NOMO-1 treated with DMSO at 0.1 percent for 48 hours (cell line): ENCODE measurements around the gene BOK.
"Not testable (repeated sequence)": the region's sequence is repeated elsewhere in the genome, so short reads cannot be mapped to it uniquely, and the experiment has no call there.

ENCODE experiments used
- DNase-seq: peaks from one replicate; lab custom pipeline; 2025; ENCODE audit not compliant: unreplicated experiment; lab: John Stamatoyannopoulos, UW

BOK gene

GRCh38 chr2:241555711-241556110, 2.8 kb upstream of the BOK start:
- no peak for DNase-seq

GRCh38 chr2:241556746-241557145, 1.8 kb upstream of the BOK start:
- no peak for DNase-seq

GRCh38 chr2:241559323-241560161, 997 bp downstream of the BOK start:
- DNase-seq = no peak

- DNase-seq = no peak
These were observed 1.8 kb downstream of the BOK start for GRCh38 chr2:241560162-241560882.

GRCh38 chr2:241560883-241561474, 2.4 kb downstream of the BOK start:
- DNase-seq = no peak

GRCh38 chr2:241561832-241562231, 3.3 kb downstream of the BOK start:
- no peak for DNase-seq

GRCh38 chr2:241562269-241562891, 3.8 kb downstream of the BOK start:
- DNase-seq = no peak

- DNase-seq = no peak
These were observed 4.5 kb downstream of the BOK start for GRCh38 chr2:241563031-241563507.

- DNase-seq = no peak
These were observed 5.0 kb downstream of the BOK start for GRCh38 chr2:241563571-241563980.

GRCh38 chr2:241563981-241564595, 5.5 kb downstream of the BOK start:
- no peak for DNase-seq

GRCh38 chr2:241564596-241565410, 6.3 kb downstream of the BOK start:
- DNase-seq = no peak

GRCh38 chr2:241565411-241565810, 6.9 kb downstream of the BOK start:
- DNase-seq = no peak

GRCh38 chr2:241566021-241566420, 7.5 kb downstream of the BOK start:
- not testable (repeated sequence) for DNase-seq

GRCh38 chr2:241566468-241566867, 7.9 kb downstream of the BOK start:
- no peak for DNase-seq

GRCh38 chr2:241567266-241567665, 8.7 kb downstream of the BOK start:
- DNase-seq = not testable (repeated sequence)

- no peak for DNase-seq
These were observed 9.2 kb downstream of the BOK start for GRCh38 chr2:241567776-241568175.

- DNase-seq = no peak
These were observed 10.2 kb downstream of the BOK start for GRCh38 chr2:241568726-241569125.

- DNase-seq = no peak
These were observed 11.3 kb downstream of the BOK start for GRCh38 chr2:241569831-241570281.

GRCh38 chr2:241570961-241571581, 12.5 kb downstream of the BOK start:
- DNase-seq = no peak
